Measurements from ENCODE around the gene SMKR1.

GRCh38 chr7:129453510-129454248 lies 48.7 kb upstream of the SMKR1 start:
- TF ChIP-seq POLR2A (IDR thresholded peaks at IDR 0.05; ENCODE audit: low read depth, low read length) (no peak), POLR2AphosphoS5 (IDR thresholded peaks at IDR 0.05; ENCODE audit: low read depth, low read length) (no peak)

Measured in GM12892 (cell line).